ENCODE data around the gene SNTG2. TPM values are rescaled to one million over a fixed set of nuclear protein-coding genes. Genes with fewer than 3 reads are reported as not detected.

Gene SNTG2
- total and polyA plus RNA-seq, 9 donors = 0.17 to 5.7 (median 1.3) TPM; not detected in 1

DNA sequence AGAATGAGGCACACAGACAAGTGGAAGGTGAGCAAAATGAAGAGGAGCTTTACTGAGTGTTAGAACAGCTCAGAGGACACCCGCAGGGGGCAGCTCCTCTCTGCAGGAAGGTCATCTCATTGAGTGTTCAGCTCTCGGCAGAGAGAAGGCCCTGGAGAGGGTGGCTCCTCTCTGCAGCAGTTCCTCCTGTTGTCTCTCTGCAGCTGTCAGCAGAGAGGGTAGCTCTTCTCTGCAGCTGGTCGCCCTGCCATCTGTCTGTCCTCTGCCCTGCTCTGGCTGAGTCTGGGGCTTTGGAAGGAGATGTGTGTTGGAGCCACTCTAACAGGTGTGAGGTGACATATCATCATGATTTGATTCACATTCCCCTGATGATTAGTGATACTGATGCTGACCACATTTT is 6.8 kb upstream of the SNTG2 start:
- H3K4me1 ChIP-seq (ENCODE audit: insufficient read depth) = no peaks in the 10 kb centered on the region
- TF ChIP-seq, protein P1, sequence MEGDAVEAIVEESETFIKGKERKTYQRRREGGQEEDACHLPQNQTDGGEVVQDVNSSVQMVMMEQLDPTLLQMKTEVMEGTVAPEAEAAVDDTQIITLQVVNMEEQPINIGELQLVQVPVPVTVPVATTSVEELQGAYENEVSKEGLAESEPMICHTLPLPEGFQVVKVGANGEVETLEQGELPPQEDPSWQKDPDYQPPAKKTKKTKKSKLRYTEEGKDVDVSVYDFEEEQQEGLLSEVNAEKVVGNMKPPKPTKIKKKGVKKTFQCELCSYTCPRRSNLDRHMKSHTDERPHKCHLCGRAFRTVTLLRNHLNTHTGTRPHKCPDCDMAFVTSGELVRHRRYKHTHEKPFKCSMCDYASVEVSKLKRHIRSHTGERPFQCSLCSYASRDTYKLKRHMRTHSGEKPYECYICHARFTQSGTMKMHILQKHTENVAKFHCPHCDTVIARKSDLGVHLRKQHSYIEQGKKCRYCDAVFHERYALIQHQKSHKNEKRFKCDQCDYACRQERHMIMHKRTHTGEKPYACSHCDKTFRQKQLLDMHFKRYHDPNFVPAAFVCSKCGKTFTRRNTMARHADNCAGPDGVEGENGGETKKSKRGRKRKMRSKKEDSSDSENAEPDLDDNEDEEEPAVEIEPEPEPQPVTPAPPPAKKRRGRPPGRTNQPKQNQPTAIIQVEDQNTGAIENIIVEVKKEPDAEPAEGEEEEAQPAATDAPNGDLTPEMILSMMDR (IDR thresholded peaks at IDR 0.05) = no peak
- TF ChIP-seq EP300 (IDR thresholded peaks at IDR 0.05) = no peak
- TF ChIP-seq POLR2A (IDR thresholded peaks at IDR 0.05) = no peak
- no peak for DNase-seq
- H3K36me3 ChIP-seq = no peaks in the 10 kb centered on the region
- H3K27ac ChIP-seq = no peak overlapping the region
- no peaks in the 10 kb centered on the region for H3K9me3 ChIP-seq
- 89 to 98% (median 95%) methylated on average over 3 of the region's 3 CpGs for WGBS, 3 donors
- no peak overlapping the region for H3K4me3 ChIP-seq
- H3K27me3 ChIP-seq = no peaks in the 10 kb centered on the region
- intact Hi-C loops (cut with DNase I) = no loop called here

DNA sequence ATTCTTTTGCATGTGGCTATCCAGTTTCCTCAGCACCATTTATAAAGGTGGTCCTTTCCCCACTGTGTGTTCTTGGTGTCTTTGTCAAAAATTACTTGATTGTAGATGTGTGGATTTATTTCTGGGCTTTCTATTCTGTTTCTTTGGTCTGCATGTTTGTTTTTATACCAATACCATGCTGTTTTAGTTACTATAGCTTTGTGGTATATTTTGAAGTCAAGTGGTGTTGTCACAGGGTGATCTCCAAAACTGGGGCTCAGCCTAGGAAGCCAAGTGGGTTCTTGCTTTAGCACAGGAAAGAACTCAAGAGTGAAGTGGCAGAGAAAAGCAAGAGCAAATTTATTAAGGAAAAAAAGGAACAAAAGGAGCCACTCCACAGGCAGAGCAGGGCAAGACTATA is 6.0 kb upstream of the SNTG2 start:
- no peaks in the 10 kb centered on the region for H3K27me3 ChIP-seq
- no peak overlapping the region for H3K27ac ChIP-seq
- H3K4me3 ChIP-seq = no peak overlapping the region
- DNase-seq = no peak
- intact Hi-C loops (cut with DNase I) = no loop called here
- H3K9me3 ChIP-seq = no peaks in the 10 kb centered on the region
- no peaks in the 10 kb centered on the region for H3K36me3 ChIP-seq
- TF ChIP-seq POLR2A (IDR thresholded peaks at IDR 0.05) = no peak
- no peak for TF ChIP-seq EP300 (IDR thresholded peaks at IDR 0.05)
- TF ChIP-seq, protein P1 (IDR thresholded peaks at IDR 0.05) = no peak
- H3K4me1 ChIP-seq (ENCODE audit: insufficient read depth) = no peaks in the 10 kb centered on the region

DNA sequence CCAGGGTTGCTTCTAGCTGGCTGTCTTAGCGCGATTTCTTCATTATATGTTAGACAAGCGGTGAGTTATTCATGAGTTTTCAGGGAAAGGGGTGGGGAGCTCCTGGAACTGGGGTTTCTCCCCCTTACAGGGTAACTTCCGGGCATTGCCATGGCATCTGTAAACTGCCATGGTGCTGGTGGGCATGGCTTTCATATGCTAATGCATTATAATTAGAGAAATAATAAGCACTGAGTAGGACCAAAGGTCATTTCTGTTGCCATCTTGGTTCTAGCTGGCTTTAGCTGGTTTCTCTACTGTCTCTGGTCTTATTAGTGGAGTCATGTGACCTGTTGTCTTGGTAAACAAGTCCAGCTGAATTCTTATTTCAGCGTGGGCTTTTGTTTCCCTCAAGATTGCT is 5.5 kb upstream of the SNTG2 start:
- WGBS, 3 donors = 81 to 89% (median 84%) methylated on average over 5 of the region's 5 CpGs

DNA sequence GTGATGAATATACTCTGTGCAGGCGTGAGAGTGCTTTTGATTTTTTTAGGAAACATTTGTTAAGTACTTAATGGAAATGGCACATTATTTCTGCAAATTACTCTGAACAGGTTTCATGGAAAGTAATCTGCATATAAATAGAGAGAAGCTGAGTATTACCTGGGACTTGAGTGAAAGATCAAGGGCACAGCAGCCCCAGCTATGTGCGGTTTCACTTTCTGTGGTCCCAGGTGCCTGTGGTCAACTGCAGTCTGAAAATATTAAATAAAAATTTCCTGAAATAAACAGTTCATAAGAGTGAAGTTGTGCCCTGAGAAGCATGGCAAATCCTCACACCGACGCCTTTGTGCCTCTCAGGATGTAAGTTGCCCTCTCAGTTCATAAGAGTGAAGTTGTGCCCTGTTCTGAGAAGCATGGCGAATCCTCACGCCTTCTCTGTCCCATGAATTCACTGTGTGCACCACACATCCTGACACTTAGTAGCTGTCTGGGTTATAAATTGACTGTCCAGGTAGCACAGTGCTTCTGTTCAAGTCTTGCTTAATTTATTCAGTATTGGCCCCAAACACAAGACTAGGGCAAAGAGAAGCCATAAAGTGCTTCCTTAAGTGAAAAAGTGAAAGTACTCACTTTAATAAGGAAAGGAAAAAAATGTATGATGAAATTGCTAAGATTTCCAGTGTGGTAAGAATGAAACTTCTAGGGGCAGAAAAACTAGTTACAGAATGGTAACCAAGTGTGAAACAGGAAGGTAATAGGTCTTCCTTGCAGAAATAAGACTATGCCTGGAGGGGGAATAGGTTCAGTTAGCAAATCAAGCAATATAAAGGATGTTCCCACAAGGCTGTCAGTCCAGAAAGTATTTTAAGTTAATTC is 4.3 kb upstream of the SNTG2 start:
- H3K36me3 ChIP-seq = no peaks in the 10 kb centered on the region
- intact Hi-C loops (cut with DNase I) = no loop called here
- DNase-seq = no peak
- peaks cover 4% of the 10 kb centered on the region for H3K4me1 ChIP-seq (ENCODE audit: insufficient read depth)
- WGBS, 3 donors = 87 to 91% (median 88%) methylated on average over 6 of the region's 6 CpGs
- H3K27ac ChIP-seq = no peak overlapping the region
- H3K9me3 ChIP-seq = no peaks in the 10 kb centered on the region
- TF ChIP-seq, protein P1 (IDR thresholded peaks at IDR 0.05) = no peak
- TF ChIP-seq EP300 (IDR thresholded peaks at IDR 0.05) = no peak
- no peak for TF ChIP-seq POLR2A (IDR thresholded peaks at IDR 0.05)
- no peak overlapping the region for H3K4me3 ChIP-seq
- H3K27me3 ChIP-seq = no peaks in the 10 kb centered on the region

More for the DNA sequence above, 5.5 kb upstream of the SNTG2 start:
- H3K36me3 ChIP-seq = no peaks in the 10 kb centered on the region
- no peaks in the 10 kb centered on the region for H3K9me3 ChIP-seq
- no peaks in the 10 kb centered on the region for H3K27me3 ChIP-seq
- H3K4me3 ChIP-seq = no peak overlapping the region
- H3K4me1 ChIP-seq (ENCODE audit: insufficient read depth) = peaks cover 1% of the 10 kb centered on the region
- DNase-seq = no peak
- intact Hi-C loops (cut with DNase I) = no loop called here
- no peak overlapping the region for H3K27ac ChIP-seq
- TF ChIP-seq EP300 (IDR thresholded peaks at IDR 0.05) (no peak), POLR2A (IDR thresholded peaks at IDR 0.05) (no peak)
- TF ChIP-seq, protein P1 (IDR thresholded peaks at IDR 0.05) = no peak
